H9 (cell line): ENCODE data around the gene SLC35G6. TPM values are rescaled to one million over a fixed set of nuclear protein-coding genes. Genes with fewer than 3 reads are reported as not detected.

ENCODE experiments used
- DNase-seq: peaks from one replicate; pipeline ENCODE4 v3.0.0-alpha.2; 2017
- H2AFZ ChIP-seq: one replicate; pipeline ENCODE4 v1.6.1; 2013; ENCODE audit warnings: mild to moderate bottlenecking, low read length, control low read depth, moderate library complexity
- H2AK5ac ChIP-seq: 2 replicates; pipeline ENCODE4 v1.6.1; 2013; ENCODE audit warnings: low read length, control low read depth, mixed read lengths; ENCODE audit not compliant: insufficient read length
- H2BK120ac ChIP-seq: one replicate; pipeline ENCODE4 v1.6.1; 2013; ENCODE audit warnings: low read depth, mild to moderate bottlenecking, low read length, control low read depth, inconsistent platforms; ENCODE audit not compliant: poor library complexity, severe bottlenecking
- H2BK12ac ChIP-seq: 2 replicates; pipeline ENCODE4 v1.6.1; 2013; ENCODE audit warnings: low read length, control low read depth, mixed read lengths, low read depth; ENCODE audit not compliant: insufficient read length
- H2BK15ac ChIP-seq: 2 replicates; pipeline ENCODE4 v1.6.1; 2013; ENCODE audit warnings: low read depth, low read length, control low read depth
- H2BK20ac ChIP-seq: one replicate; pipeline ENCODE4 v1.6.1; 2013; ENCODE audit warnings: low read depth, mild to moderate bottlenecking, low read length, control low read depth, inconsistent platforms; ENCODE audit not compliant: poor library complexity, severe bottlenecking
- H2BK5ac ChIP-seq: 2 replicates; pipeline ENCODE4 v1.6.1; 2013; ENCODE audit warnings: low read length, control low read depth, mixed read lengths; ENCODE audit not compliant: insufficient read length
- H3K14ac ChIP-seq: 2 replicates; pipeline ENCODE4 v1.6.1; 2013; ENCODE audit warnings: low read length, control low read depth; ENCODE audit not compliant: insufficient read depth
- H3K18ac ChIP-seq: 2 replicates; pipeline ENCODE4 v1.6.1; 2013; ENCODE audit warnings: low read depth, mild to moderate bottlenecking, mixed read lengths, low read length, control low read depth; ENCODE audit not compliant: insufficient read length
- H3K23ac ChIP-seq: 2 replicates; pipeline ENCODE4 v1.6.1; 2013; ENCODE audit warnings: low read length, control low read depth, mixed read lengths, low read depth; ENCODE audit not compliant: insufficient read length
- H3K23me2 ChIP-seq: 2 replicates; pipeline ENCODE4 v1.6.1; 2013; ENCODE audit warnings: low read depth, mild to moderate bottlenecking, mixed read lengths, low read length, control low read depth; ENCODE audit not compliant: insufficient read length, poor library complexity, severe bottlenecking
- H3K27ac ChIP-seq: 2 replicates; pipeline ENCODE4 v1.5.1; 2013; ENCODE audit warnings: low read length, control low read depth, mixed read lengths, low read depth; ENCODE audit not compliant: insufficient read length
- H3K27me3 ChIP-seq: 2 replicates; pipeline ENCODE4 v1.6.1; 2013; ENCODE audit warnings: low read length, control low read depth, inconsistent platforms; ENCODE audit not compliant: insufficient read depth
- H3K4ac ChIP-seq: 2 replicates; pipeline ENCODE4 v1.6.1; 2013; ENCODE audit warnings: low read depth, mild to moderate bottlenecking, control low read depth, inconsistent platforms, low read length, moderate library complexity
- H3K4me1 ChIP-seq: 2 replicates; pipeline ENCODE4 v1.6.1; 2013; ENCODE audit warnings: low read length, control low read depth, inconsistent platforms; ENCODE audit not compliant: insufficient read depth
- H3K4me2 ChIP-seq: 2 replicates; pipeline ENCODE4 v1.6.1; 2013; ENCODE audit warnings: low read length, control low read depth, mixed read lengths; ENCODE audit not compliant: insufficient read length, insufficient read depth
- H3K56ac ChIP-seq: 2 replicates; pipeline ENCODE4 v1.6.1; 2013; ENCODE audit warnings: low read depth, mild to moderate bottlenecking, mixed read lengths, low read length, control low read depth; ENCODE audit not compliant: insufficient read length
- H3K79me1 ChIP-seq: 2 replicates; pipeline ENCODE4 v1.6.1; 2013; ENCODE audit warnings: low read depth, mild to moderate bottlenecking, moderate library complexity, low read length, control low read depth, inconsistent platforms; ENCODE audit not compliant: insufficient read depth, poor library complexity, severe bottlenecking
- H3K79me2 ChIP-seq: 2 replicates; pipeline ENCODE4 v1.6.1; 2013; ENCODE audit warnings: low read length, control low read depth, inconsistent platforms; ENCODE audit not compliant: insufficient read depth
- H3K9ac ChIP-seq: 2 replicates; pipeline ENCODE4 v1.6.1; 2013; ENCODE audit warnings: low read length, control low read depth, mixed read lengths; ENCODE audit not compliant: insufficient read length; ENCODE audit errors: extremely low read depth
- H3K9me3 ChIP-seq: one replicate; pipeline ENCODE4 v1.6.1; 2013; ENCODE audit warnings: low read depth, low read length, inconsistent platforms; ENCODE audit not compliant: control insufficient read depth
- H3T11ph ChIP-seq: one replicate; pipeline ENCODE4 v1.6.1; 2013; ENCODE audit warnings: mild to moderate bottlenecking, low read length, control low read depth, inconsistent platforms
- H4K20me1 ChIP-seq: one replicate; pipeline ENCODE4 v1.6.1; 2013; ENCODE audit not compliant: control insufficient read depth, insufficient read length, insufficient read depth
- H4K5ac ChIP-seq: 2 replicates; pipeline ENCODE4 v1.6.1; 2013; ENCODE audit warnings: low read depth, mild to moderate bottlenecking, mixed read lengths, low read length, control low read depth; ENCODE audit not compliant: insufficient read length
- H4K8ac ChIP-seq: replicated peaks from 2 replicates; pipeline ENCODE4 v1.6.1; 2013; ENCODE audit warnings: low read length, control low read depth, mixed read lengths, low read depth; ENCODE audit not compliant: insufficient read length
- H4K91ac ChIP-seq: 2 replicates; pipeline ENCODE4 v1.6.1; 2013; ENCODE audit warnings: low read depth, mild to moderate bottlenecking, moderate library complexity, mixed read lengths, low read length, control low read depth; ENCODE audit not compliant: insufficient read length
- H3K27ac Mint-ChIP-seq, 3 experiments: 2 replicates in 2 of 3; 3 replicates in 1 of 3; pipeline ENCODE4 v1.8.0; 2020 to 2021; ENCODE audit warnings: mixed read lengths in 3 of 3, mild to moderate bottlenecking in 1 of 3, moderate library complexity in 1 of 3
- H3K27me3 Mint-ChIP-seq: 2 replicates; pipeline ENCODE4 v1.8.0; 2021; ENCODE audit warnings: low read depth, mild to moderate bottlenecking, moderate library complexity, mixed read lengths
- H3K36me3 Mint-ChIP-seq, 3 experiments: 2 replicates in 2 of 3; 3 replicates in 1 of 3; pipeline ENCODE4 v1.8.0; 2020 to 2021; ENCODE audit warnings: low read depth in 3 of 3, mixed read lengths in 3 of 3; ENCODE audit not compliant: insufficient read depth in 1 of 3
- H3K4me1 Mint-ChIP-seq, 2 experiments: 2 replicates each; pipeline ENCODE4 v1.8.0; 2020; ENCODE audit warnings: mixed read lengths in 2 of 2
- H3K4me3 Mint-ChIP-seq, 2 experiments: 2 replicates in 1 of 2; 3 replicates in 1 of 2; pipeline ENCODE4 v1.8.0; 2020 to 2021; ENCODE audit warnings: mild to moderate bottlenecking in 2 of 2, mixed read lengths in 2 of 2, moderate library complexity in 1 of 2
- H3K9me3 Mint-ChIP-seq, 2 experiments: 2 replicates in 1 of 2; 3 replicates in 1 of 2; pipeline ENCODE4 v1.8.0; 2020; ENCODE audit warnings: mild to moderate bottlenecking in 2 of 2, mixed read lengths in 2 of 2, moderate library complexity in 1 of 2
- WGBS: extraction: QIAGEN DNeasy Blood & Tissue Kit; methylation state at CpG from one replicate; pipeline ENCODE4 v1.1.7; 2013; ENCODE audit warnings: missing lambda C conversion rate, low lambda C conversion rate, mixed read lengths; ENCODE audit not compliant: insufficient read length; ENCODE audit errors: extremely low coverage; 5-methylcytosine and 5-hydroxymethylcytosine counted together
- total RNA-seq: library from RNA; stranded (reverse); gene quantifications from 2 replicates; pipeline ENCODE4 v1.2.1, GENCODE V29; 2021
- TF ChIP-seq, protein P1 (sequence below): fragments of 200-600 bp; sonication (generic); conservative IDR thresholded peaks from 3 replicates; pipeline ENCODE4 v1.8.0; 2021; ENCODE audit warnings: antibody characterized with exemption, mild to moderate bottlenecking

Gene SLC35G6
- total RNA-seq, 1 experiment from 2014 or later, result not detected

DNA sequence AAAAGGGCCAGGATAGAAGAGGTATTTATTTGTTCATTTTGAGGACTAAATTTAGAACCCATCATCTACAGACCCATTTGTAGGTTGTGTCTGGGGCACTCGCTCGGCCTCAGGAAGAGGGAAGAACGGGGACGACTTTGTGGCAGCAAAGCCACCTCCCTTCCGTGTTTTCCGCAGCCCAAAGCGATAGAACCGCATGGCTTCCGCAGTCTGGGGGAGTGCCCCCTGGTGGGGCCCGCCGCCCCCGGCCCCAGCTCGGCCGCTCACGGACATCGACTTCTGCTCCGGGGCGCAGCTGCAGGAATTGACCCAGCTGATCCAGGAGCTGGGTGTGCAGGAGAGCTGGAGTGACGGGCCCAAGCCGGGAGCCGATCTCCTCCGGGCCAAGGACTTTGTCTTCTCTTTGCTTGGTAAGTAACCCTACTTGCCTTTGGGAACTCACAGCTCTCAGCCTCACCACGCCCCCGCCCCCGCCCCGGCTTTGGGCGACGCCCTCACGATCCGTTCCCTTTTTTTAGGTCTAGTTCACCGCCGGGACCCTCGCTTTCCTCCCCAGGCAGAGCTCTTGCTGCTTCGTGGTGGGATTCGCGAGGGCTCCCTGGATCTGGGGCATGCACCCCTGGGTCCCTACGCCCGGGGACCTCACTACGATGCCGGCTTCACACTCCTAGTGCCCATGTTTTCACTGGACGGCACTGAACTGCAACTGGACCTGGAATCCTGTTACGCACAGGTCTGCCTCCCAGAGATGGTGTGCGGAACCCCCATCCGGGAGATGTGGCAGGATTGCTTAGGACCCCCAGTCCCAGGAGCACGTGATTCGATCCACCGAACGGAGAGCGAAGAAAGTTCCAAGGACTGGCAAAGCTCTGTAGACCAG lies 45.3 kb upstream of the SLC35G6 start:
- peak; percentile 91 for DNase-seq
- Histone ChIP-seq H4K8ac (no peak overlapping the region), H2AFZ (no peak overlapping the region), H4K5ac (no peak overlapping the region), H3K23ac (no peak overlapping the region), H3T11ph (no peak overlapping the region), H3K27ac (peak overlapping the region; percentile 3), H3K27me3 (peaks cover 7% of the 10 kb centered on the region), H3K23me2 (peaks cover 33% of the 10 kb centered on the region), H3K9me3 (no peaks in the 10 kb centered on the region), H4K91ac (no peak overlapping the region), H3K79me1 (no peaks in the 10 kb centered on the region), H2BK15ac (no peak overlapping the region), H3K9ac (peak overlapping the region; percentile 29), H3K79me2 (no peaks in the 10 kb centered on the region), H3K4ac (no peak overlapping the region), H4K20me1 (no peaks in the 10 kb centered on the region), H2BK120ac (no peak overlapping the region), H2AK5ac (no peak overlapping the region), H3K18ac (peak overlapping the region; percentile 30), H2BK5ac (no peak overlapping the region), H3K14ac (peak overlapping the region; percentile 32; the same call in 1 of the 2 replicates), H3K56ac (no peak overlapping the region), H3K4me1 (no peaks in the 10 kb centered on the region), H3K4me2 (peak overlapping the region; percentile 60), H2BK12ac (no peak overlapping the region), H2BK20ac (no peak overlapping the region)
- Mint-ChIP-seq H3K27me3 (peaks cover 24% of the 10 kb centered on the region), H3K36me3 (no peaks in the 10 kb centered on the region), H3K9me3 (no peaks in the 10 kb centered on the region), H3K27ac (peak overlapping the region; percentile 85 to 98 (median 93); a peak in 6 of 7 replicates), H3K4me3 (peak overlapping the region; percentile 77 to 89), H3K4me1 (peaks cover 22 to 23% of the 10 kb centered on the region in 2 experiments)
- WGBS, result no CpG with 5 or more reads among the region's 49 CpGs
- TF ChIP-seq, protein P1, sequence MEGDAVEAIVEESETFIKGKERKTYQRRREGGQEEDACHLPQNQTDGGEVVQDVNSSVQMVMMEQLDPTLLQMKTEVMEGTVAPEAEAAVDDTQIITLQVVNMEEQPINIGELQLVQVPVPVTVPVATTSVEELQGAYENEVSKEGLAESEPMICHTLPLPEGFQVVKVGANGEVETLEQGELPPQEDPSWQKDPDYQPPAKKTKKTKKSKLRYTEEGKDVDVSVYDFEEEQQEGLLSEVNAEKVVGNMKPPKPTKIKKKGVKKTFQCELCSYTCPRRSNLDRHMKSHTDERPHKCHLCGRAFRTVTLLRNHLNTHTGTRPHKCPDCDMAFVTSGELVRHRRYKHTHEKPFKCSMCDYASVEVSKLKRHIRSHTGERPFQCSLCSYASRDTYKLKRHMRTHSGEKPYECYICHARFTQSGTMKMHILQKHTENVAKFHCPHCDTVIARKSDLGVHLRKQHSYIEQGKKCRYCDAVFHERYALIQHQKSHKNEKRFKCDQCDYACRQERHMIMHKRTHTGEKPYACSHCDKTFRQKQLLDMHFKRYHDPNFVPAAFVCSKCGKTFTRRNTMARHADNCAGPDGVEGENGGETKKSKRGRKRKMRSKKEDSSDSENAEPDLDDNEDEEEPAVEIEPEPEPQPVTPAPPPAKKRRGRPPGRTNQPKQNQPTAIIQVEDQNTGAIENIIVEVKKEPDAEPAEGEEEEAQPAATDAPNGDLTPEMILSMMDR, result peak; percentile 29; the same call in 2 of the 3 replicates
